GM21515 (cell line): Measurements from ENCODE around the gene TMPRSS3.

Source experiments
- ATAC-seq: cut with Tn5 transposase; IDR thresholded peaks from one replicate; pipeline ENCODE4 v1.9.1; 2021; ENCODE audit not compliant: unreplicated experiment

The TMPRSS3 gene

DNA sequence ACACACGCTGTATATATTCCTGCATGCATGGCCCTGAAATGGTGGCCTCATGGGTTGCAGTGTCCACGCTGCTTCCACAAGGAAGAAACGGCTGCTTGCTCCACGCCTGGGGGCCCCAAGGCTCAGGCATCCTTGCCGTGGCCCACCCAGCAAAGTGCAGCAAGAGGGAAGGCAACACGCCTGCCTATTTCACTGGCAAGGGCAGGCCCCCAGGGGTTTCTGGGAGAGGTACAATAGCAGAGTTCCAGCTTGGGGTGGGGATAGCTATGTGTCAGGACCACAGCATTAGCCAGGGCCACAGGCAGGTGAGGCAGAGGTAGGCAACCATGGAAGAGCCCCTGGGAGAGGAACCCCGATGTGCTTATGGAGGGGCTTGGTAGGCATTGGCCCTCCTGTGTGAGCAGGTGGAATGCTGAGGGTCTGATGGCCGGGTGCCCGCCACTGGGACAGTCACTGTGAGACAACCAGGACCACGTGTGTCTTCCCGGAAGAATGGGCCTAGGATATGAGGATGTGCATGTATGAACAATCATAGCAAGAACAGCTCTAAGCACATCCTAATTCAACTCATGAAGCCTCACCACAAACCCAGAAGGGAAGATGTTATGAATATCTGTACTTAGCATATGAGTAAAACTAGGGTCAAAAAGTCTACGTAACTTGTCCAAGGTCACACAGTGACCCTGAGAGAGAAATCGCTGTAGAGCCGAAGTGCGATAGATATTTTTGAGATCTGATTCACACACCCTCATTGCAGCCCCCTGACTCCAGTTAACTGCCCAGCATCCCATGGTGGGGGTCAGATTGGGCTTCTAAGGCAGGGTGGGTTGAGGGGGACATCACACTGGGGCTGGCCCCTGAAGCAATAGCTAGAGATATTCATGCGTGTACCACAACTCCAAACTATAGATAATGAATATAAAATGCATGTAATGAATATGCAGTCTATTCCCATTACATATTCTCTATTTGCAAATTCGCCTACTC is 56.8 kb downstream of the TMPRSS3 start:
- ATAC-seq: no peak

DNA sequence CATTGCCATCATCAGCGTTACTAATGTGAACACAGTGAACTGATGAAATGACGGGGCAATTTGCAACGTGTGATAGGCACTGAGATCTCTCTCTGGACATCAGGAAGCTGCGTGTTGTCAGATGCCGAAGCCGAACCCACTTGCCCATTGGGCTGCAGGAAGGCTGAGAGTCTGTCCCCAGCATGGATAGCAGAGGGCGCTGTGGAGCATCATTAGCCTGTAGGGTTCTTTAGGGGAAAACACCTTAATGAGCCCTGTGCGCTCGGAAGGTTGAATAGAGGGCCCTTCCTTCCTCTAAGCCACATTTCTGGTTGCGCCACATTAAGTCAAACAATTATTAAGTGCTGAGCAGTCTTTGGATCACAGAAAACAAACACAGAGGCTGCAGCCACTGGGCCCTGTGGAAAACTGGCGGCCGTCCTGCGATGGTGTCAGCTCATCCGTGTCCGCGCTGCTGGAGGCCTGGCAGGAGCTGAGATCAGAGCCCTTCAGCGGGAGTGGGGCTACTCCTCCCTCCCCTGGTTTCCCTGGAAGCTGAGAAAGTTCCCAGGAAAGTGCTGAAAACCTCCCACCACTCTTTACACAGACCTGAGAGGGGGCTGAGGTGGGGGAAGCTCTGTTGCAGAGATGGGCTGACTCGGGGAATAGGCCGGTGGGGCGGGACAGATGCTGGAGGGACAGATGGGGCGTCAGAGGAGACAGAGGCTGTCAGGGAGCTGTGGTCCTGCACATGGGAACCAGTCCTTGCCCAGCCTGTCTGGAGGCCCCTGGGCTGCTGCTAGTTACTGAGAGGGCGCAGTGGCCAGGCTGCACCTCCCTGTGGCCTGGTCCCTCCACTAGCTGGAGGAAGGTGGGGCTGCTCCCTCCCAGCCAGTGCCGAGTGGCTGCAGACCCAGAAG is 57.8 kb downstream of the TMPRSS3 start:
- ATAC-seq: no peak

DNA sequence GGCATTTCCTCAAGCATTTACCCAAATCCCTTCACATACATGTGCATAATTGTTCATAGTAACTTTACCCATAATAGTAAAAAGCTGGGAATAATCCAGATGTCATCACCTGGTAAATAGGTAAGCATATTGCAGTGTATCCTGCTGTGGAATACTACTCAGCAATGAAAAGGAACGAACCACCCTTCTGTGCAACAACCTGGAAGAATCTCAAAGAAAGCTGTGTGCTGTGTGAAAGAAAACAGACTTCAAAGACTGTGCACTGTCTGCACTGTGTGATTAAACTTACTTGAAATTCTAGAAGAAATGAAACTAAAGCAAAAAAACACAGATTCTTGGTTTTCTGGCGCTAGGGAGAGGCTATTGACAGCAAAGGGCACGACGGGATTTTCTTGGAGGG is 58.6 kb downstream of the TMPRSS3 start:
- no peak for ATAC-seq

- no peak for ATAC-seq
Measured at GRCh38 chr21:42336054-42336453, 59.8 kb downstream of the TMPRSS3 start.

DNA sequence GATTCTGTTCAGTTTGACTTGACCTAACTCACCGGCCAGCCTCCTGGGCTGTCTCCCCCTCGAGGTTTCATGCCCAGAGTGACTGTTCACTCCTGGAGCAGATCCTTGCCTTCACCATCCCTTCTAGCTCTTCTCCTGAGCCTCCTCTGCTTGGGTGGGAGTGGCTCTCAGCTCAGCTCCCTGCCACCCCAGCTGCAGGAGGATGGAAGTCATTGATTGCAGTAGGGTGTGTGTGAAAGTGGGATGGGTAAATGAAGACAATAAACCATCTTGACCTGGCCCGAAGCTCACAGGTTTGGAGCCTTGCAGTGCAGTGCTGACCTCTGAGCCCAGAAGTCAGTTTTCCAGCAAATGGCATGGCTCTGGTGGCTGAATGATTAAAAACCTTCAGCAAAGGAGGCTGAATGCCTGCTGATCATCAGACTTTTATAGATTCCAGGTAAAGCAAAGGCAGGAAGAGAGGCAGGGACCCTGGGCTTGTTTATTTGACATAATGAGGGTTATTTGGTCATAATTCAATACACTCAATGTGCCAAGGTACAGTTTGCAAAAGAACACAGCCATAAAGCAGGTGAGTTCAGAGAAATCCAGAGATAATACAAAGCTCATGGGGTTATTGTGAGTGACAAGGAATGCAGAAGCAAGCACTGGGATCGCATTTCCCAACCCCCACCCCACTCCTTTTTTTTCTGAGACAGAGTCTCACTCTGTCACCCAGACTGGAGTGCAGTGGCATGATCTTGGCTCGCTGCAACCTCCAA is 63.1 kb downstream of the TMPRSS3 start:
- no peak for ATAC-seq

DNA sequence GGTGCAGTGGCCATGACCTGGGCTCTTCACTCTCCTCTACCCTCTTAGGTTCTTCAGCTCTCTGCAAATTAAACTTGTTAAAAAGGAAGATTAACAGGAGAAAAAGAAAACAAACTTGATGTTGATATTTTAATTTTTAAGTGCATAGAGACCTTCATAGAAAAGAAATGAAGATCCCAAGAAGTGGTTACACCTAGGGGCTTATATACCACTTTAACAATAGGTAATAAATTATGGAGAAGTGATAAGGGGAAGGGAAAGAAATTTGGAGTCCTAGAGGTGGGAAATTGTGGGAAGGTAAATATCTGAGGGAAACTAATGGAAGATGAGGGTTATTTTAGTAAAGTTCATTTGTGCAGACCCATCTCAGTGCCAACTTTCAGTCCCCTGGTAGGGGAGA is 64.2 kb downstream of the TMPRSS3 start:
- ATAC-seq: no peak

GRCh38 chr21:42330380-42331371 is 65.2 kb downstream of the TMPRSS3 start:
- no peak for ATAC-seq

DNA sequence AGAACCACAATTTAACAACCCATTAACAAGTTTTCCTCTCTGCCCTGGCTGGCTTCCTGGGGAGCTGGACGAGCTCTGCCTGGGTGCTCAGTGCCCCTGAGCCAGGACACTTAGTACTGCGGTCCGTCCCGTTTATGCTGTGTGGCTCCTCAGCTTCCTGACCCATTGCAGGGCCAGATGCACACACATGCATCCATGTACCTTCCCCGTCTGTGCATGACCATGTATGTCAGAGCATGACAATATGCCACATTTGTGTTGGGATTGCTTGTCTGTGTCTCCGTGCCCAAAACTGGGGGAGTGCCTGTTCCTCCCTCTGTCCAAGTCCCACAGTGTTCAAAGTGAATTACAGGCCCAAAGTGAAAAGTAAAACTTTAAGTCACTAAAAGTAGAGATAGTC is 71.0 kb downstream of the TMPRSS3 start:
- ATAC-seq: no peak
